Stimulated activated CD4-positive, alpha-beta T cell treated with anti-CD3 and anti-CD28 coated beads, Interleukin-4, amount 100 ng/mL, for 48 hours (primary cell): ENCODE results near the gene ECPAS.
"Not testable (repeated sequence)": the region's sequence is repeated elsewhere in the genome, so short reads cannot be mapped to it uniquely, and the experiment has no call there.

Experiments
- DNase-seq, 2 donors: peaks; one replicate each; pipeline ENCODE4 v3.0.0-alpha.2; 2020; ENCODE audit warnings: low read depth in 2 of 2

Gene ECPAS

GRCh38 chr9:111411266-111411665 lies 72.9 kb downstream of the ECPAS start:
- no peak for DNase-seq

DNA sequence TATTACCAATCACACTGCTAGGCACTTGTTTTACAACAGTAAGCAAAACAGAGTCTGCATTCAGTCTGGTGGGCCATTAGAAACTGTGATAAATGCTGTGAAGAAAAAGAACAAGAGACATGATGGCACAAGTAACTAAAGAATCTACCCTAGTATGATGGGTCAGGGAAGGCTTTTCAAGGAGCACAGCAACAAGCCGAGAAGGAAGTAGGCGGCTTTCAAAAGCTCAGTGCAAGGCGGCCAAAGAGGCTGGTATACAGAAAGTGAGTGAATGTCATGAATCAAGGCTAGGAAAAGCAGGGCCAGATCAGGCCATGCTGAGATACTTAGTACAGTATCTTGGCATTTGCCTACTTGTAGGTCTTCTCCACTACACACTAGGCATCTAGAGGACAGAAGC lies 76.4 kb downstream of the ECPAS start:
- DNase-seq: no peak

- no peak for DNase-seq
Measured at GRCh38 chr9:111405701-111406100, 78.5 kb downstream of the ECPAS start.

DNA sequence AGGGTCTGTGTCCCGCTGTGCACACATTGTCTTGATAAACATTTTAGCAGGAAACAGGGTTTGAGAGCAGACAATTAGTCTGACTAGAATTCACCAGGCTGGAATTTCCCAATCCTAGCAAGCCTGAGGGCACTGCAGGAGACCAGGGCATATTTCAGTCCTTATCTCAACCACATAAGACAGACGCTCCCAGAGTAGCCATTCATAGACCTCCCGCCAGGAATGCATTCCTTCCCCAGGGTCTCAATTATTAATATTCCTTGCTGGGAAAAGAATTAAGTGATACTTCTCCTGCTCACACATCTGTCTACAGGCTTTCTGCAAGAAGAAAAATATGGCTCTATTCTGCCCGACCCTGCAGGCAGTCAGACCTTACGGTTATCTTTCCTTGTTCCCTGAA lies 82.7 kb downstream of the ECPAS start:
- DNase-seq: not testable (repeated sequence)

DNA sequence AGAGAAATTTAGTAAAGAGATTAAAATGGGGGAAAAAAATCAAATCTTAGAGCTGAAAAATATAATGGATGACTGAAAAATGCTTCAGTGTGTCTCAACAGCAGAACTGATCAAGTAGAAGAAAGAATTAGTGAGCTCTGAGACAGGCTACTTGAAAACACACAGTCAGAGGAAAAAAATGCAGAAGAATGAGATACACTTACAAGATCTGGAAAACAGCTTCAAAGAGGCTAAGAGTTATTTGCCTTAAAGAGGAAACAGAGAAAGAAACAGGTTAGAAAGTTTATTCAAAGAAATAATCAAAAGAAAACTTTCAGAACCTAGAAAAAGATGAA lies 83.7 kb downstream of the ECPAS start:
- DNase-seq: no peak

DNA sequence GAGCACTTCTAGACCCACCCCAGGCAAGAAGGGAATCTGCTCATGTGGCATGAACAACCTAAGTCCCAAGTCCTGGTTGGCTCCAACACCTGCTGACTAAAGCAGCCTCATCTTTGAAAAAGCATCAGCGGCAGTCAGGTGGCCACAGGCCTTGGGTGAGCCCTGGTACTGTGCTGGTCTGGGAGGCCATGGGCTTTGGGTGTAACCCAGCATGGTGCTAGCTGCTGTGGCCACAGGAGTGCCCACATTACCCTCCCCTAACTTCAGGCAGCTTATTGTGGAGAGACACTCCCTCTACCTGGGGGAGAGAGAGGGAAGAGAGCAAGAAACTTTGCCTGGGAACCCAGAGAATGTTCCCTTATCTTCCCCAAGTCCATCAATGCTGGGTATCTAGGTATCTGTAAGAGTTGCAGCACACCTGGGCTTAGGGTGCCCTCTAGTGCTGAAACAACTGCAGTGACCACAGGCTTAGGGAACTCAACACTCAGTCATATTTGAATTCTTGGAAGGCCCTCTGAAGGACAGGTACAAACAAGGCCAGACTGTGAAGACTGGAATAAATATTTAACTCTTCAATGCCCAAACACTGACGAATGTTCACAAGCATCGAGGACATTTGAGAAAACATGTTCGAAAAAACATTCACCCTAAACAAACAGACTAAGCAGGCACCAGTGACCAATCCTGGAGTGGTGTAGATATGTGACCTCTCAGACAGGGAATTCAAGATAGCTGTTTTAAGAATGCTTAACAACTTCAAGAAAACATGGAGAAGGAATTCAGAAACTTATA lies 84.2 kb downstream of the ECPAS start:
- no peak for DNase-seq

- no peak for DNase-seq
Measured at GRCh38 chr9:111399211-111399739, 84.9 kb downstream of the ECPAS start.

DNA sequence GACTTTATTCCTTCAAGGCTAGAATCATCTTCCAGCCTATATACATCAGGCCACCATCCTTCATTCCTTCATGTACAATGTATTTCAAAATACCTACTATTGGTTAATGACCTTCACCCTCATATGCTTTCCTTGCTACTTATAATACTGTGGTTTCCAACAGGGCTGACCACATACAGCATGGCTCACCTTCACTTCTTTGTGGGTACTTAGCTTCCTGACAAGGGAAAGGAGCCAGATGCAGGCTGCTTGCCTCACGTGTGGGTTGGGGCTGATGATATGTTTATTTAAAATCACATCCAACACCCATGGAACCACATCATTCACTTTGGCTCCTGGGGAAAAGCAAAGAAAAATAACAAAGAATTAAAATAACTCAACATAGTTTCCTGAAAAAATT lies 90.2 kb downstream of the ECPAS start:
- DNase-seq: no peak

DNA sequence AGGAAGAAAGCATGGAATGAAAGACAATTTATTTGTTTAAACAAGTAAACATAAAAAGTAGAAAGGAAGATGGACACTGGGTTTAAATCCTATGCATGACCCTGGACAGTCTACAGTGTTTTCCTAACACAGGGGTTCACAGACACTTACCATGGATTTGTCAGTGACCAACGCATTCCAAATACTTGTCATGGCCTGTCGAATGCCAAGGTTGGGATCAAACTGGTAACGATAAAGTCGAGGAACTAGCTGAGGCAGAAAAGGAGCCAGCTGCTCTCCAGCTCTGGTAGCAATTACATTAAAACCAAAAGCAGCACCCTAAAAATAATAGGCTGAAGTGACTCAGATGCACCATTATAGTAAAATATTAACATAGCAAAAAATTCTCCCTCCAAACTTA lies 94.8 kb downstream of the ECPAS start:
- no peak for DNase-seq

- DNase-seq: no peak
Measured at GRCh38 chr9:111386386-111386785, 97.8 kb downstream of the ECPAS start.

DNA sequence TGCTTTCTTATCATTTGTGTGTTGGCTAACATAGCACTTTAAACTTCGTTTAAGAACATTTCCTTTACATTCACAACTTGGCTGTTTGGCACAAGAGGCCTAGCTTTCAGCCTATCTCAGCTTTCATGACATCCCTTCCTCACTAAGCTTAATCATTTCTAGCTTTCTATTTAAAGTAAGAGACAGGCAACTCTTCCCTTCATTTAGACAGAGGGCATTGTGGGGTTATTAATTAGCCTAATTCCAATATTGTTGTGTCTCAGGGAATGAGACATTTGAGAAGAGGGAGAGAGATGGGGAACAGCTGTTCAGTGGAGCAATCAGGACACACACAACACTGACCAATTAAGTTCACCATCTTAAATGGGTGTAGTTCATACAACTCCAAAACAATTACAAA lies 103.2 kb downstream of the ECPAS start:
- DNase-seq: no peak

DNA sequence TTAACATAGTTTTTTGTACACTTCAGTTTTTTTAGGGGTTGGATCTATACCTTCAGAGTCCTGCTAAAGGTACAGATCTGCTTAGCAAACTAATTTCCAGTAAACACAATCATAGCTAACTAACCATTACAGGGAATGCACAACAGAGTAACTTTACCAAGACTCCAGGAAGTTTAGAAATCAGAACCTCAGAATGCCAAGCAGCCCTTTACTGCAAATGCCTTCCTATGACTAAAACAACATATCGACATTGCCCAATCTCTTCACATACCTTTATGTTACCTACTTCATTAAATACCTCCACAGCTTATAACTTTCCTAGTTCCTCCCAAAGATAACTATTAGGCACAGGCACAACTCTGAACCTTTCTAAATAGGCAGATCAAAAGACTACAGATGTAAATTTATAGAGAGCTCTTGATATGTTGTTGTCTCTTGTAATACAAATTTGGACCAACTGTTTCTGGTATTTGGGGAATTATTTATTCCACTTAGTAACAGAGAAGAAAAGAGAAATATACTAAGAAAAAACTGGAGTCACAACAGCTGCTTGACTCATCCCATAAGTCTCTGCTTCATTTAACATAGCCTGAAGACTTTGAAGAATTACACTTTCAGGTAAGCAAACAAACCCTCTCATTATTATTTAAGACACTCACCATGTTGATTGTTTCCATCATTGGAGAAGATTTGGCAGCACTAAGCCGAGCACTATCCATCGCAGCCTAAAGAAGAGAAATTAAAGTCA lies 108.2 kb downstream of the ECPAS start:
- no peak for DNase-seq

DNA sequence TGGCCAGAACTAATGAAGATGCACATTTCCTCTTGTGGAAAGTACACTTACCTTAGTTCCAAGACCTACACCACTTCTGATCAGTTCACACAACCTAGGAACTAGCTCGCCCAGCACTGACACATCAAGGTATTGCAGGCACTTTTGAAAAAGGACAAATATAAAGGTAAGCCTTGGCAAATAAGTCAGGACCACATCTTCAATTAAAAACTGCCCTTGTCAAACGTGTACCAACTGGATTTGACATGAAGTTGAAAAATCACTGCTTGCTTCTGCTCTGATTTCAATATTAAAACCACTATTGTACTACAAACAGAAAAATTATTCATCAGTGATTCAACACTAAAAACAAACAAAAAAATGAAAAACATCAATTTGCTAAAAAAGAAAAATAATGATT lies 109.1 kb downstream of the ECPAS start:
- no peak for DNase-seq

DNA sequence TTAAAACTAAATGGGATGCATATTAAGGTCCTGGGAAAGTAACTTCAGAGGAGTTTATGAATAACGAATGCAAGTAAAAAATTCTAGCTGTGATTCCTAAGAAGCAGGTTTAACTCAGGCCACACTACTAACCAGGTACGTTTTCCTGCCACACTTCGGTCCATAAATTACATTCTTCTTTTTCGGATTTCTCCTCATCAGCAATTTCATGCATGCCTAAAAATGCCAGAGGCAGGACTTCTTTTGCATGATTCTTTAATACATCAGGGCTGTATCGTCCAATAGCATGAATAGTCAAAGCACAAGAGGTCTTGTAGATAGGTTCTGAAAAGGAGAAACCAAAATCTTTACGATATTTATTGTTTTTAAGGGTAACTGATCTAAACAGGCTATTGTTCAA lies 111.9 kb downstream of the ECPAS start:
- no peak for DNase-seq

DNA sequence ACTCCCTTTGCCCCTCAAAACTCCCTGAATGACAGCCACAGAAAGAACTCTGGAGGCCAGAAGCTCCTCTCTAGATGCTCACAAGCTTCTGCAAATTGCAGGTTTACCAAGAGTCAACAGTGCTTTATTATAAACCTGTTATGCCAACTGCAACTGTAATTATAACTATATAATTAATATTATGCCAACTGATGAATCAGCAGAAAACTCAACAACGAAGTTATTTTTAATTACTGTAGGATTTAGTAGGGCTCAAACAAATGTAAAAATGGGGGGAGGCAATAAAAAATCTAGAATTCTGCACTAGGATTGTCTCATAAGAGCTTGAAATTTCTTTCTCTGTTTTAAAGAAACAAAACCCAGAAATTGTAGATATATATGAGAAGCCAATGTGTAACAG lies 117.2 kb downstream of the ECPAS start:
- no peak for DNase-seq

DNA sequence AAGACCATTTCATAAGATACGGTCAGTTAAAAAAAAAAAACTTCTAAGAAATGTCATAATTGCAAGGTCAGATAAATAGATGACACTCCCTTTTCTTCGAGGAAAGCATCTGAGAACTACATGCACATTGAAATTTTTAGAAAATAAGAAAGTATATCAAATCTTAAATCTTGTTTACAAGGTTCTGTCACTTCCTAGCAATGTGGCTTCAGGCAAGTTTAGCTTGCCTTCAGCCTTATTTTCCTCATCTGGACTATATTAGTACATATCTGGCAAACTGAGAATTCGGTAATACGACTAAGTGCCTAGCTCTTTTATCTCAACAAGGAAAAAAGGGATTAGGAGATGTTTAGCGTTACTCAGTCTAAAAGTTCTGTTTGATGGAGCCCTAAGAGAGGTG lies 121.7 kb downstream of the ECPAS start:
- DNase-seq: no peak

- DNase-seq: no peak
Measured at GRCh38 chr9:111360881-111361280, 123.3 kb downstream of the ECPAS start.

GRCh38 chr9:111356481-111357244 lies 127.5 kb downstream of the ECPAS start:
- no peak for DNase-seq

- DNase-seq: no peak
Measured at GRCh38 chr9:111352545-111352944, 131.6 kb downstream of the ECPAS start.

DNA sequence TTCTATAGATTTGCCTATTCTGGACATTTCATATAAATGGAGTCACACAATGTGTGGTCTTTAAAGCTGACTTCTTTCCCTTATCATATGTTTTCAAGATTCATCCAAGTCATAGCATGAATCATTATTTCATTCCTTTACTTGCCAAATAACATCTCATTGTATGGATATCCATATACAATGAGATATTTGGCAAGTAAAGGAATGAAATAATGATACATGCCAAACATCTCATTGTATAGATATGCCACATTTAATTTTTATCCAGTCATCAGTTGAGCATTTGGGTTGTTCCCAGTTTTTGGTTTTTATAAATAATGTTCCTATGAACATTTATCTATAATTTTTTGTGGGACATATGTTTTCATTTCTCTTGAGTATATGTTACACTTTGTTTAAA lies 133.6 kb downstream of the ECPAS start:
- no peak for DNase-seq

DNA sequence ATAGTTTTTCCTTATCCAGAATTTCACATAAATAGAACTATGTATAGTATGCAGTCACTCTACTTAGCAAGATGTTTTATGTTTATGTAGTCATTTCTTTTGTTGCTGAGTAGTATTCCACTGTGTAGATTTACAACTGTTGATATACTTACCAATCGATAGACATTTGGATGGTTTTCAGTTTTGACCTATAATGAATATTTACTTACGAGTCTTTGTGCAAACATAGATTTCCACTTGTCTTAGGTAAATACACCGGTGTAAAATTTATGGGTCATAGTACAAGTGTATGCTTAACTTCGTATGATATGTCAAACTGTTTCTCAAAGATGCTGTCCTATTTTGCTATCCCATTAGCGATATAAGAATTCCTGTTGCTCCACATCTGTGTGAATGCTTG lies 134.4 kb downstream of the ECPAS start:
- DNase-seq: no peak

DNA sequence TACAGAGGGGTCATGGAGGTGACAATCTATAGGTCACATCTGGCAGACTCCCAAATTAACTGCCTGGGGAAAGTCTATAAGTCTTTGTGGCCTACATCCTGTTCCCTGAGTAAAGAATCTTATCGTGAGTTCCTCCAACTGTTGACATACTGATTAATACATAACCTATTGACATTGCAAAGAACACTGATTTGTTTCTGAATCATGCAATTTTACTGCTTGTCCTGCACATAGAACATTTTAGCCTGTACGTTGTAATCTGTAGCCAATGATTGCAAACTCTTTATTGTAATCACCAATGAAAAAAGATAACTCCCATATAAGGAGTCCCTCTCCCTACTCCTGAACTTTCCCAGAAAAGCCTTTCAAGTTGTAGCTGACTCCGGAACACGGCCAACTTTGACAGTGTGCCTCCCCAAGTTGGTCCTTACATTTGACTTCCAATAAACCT lies 135.3 kb downstream of the ECPAS start:
- no peak for DNase-seq
